Thoracic aorta (tissue), 2 donors: ENCODE measurements around the gene TMCC1. TPM values are rescaled to one million over a fixed set of nuclear protein-coding genes. Genes with fewer than 3 reads are reported as not detected.

ENCODE experiments used
- ATAC-seq: fragments of 150-250 bp; one replicate; pipeline ENCODE4 v1.8.0; 2017; ENCODE audit warnings: low read depth; ENCODE audit not compliant: insufficient number of reproducible peaks, low FRiP score
- DNase-seq: peaks from one replicate; pipeline ENCODE4 v3.0.0-alpha.2; 2020; ENCODE audit warnings: low spot score
- H3K27ac ChIP-seq, 2 donors: fragments of 200-600 bp; sonication (generic); 1 replicate in 1 of 2; 2 replicates in 1 of 2; pipeline ENCODE4 v1.5.1; 2016; ENCODE audit warnings: mild to moderate bottlenecking in 2 of 2, moderate library complexity in 2 of 2
- H3K27me3 ChIP-seq: fragments of 200-600 bp; sonication (generic); replicated peaks from 2 replicates; pipeline ENCODE4 v1.6.0; 2016; ENCODE audit warnings: mild to moderate bottlenecking; ENCODE audit not compliant: insufficient read depth
- H3K36me3 ChIP-seq: fragments of 200-600 bp; sonication (generic); one replicate; pipeline ENCODE4 v1.5.1; 2016
- H3K4me1 ChIP-seq, 2 donors: fragments of 200-600 bp; sonication (generic); 1 replicate in 1 of 2; 2 replicates in 1 of 2; pipeline versions ENCODE4 v1.5.1 to v1.6.0; 2016; ENCODE audit warnings: low read depth in 2 of 2, mild to moderate bottlenecking in 1 of 2; ENCODE audit not compliant: control insufficient read depth in 1 of 2
- H3K4me3 ChIP-seq: fragments of 200-600 bp; sonication (generic); 2 replicates; pipeline ENCODE4 v1.5.1; 2016; ENCODE audit warnings: mild to moderate bottlenecking
- H3K9me3 ChIP-seq: fragments of 200-600 bp; sonication (generic); 2 replicates; pipeline ENCODE4 v1.5.1; 2016
- total RNA-seq, 2 donors: library from RNA; depleted of rRNA; stranded (reverse); fragments of >200 nt; gene quantifications; one replicate each; pipeline versions ENCODE4 v1.1.0 to v1.2.3, GENCODE V29; 2016
- TF ChIP-seq, protein P1 (sequence below): fragments of 200-600 bp; sonication (generic); IDR thresholded peaks from one replicate; pipeline ENCODE4 v1.5.1; 2019; ENCODE audit warnings: antibody characterized with exemption

The TMCC1 gene
- total RNA-seq, 2 donors from 2014 or later = 16.9 to 17.7 TPM

GRCh38 chr3:129795186-129796010, 98.1 kb downstream of the TMCC1 start:
- ATAC-seq (no peak), DNase-seq (no peak)
- Histone ChIP-seq H3K27me3 (no peaks in the 10 kb centered on the region), H3K4me3 (no peak overlapping the region), H3K4me1 (peaks cover 4 to 34% of the 10 kb centered on the region in 2 donors), H3K9me3 (no peaks in the 10 kb centered on the region), H3K27ac (no peak overlapping the region), H3K36me3 (no peaks in the 10 kb centered on the region)
- TF ChIP-seq, protein P1, sequence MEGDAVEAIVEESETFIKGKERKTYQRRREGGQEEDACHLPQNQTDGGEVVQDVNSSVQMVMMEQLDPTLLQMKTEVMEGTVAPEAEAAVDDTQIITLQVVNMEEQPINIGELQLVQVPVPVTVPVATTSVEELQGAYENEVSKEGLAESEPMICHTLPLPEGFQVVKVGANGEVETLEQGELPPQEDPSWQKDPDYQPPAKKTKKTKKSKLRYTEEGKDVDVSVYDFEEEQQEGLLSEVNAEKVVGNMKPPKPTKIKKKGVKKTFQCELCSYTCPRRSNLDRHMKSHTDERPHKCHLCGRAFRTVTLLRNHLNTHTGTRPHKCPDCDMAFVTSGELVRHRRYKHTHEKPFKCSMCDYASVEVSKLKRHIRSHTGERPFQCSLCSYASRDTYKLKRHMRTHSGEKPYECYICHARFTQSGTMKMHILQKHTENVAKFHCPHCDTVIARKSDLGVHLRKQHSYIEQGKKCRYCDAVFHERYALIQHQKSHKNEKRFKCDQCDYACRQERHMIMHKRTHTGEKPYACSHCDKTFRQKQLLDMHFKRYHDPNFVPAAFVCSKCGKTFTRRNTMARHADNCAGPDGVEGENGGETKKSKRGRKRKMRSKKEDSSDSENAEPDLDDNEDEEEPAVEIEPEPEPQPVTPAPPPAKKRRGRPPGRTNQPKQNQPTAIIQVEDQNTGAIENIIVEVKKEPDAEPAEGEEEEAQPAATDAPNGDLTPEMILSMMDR = no peak

DNA sequence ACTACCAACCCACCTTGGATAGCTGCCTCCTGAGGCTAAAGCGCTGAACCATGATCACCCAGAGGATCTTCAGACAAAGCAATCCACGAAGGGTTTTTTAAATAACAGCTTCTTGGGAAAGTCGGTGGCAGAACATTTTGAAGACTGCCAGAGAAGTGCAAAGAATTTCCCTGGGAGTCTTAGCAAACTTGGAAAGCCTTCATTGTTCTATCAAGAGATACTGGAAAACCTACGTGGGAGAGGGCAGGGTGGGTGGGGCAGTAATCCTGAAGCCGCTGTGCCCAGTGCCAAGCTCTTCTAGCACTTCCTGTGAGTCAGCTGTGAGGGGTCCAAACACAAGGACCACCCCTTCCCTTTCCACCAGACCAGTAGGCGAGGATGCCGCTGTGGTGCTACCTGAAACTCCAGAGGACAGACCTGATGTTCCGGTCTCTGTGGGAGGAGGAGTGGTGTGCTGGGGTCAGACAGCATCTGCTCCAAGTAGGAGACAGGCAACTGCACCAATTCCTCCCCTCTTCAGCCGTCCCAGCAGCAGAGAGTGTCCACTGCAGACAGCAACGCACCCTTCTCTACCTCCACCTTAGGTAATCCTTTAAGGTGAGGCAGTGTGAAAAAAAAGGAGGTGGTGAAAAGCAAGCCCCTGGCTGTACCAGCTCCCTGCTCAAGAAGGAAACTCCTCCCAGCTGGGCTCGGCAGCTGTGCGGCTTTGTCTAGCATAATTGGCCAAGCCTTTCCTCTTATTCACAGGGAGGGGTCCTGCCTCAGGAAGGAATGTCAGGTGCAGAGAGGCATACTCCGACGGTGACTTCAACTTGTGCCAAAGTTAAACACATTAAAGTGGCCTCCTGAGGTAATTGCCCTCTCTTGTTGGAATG, 99.0 kb downstream of the TMCC1 start:
- no peak overlapping the region for H3K4me3 ChIP-seq
- DNase-seq = no peak
- no peaks in the 10 kb centered on the region for H3K9me3 ChIP-seq

GRCh38 chr3:129793942-129794310, 99.6 kb downstream of the TMCC1 start:
- no peak overlapping the region for H3K4me3 ChIP-seq
- H3K36me3 ChIP-seq = no peaks in the 10 kb centered on the region
- ATAC-seq = no peak
- H3K27ac ChIP-seq = no peak overlapping the region
- H3K4me1 ChIP-seq = peaks cover 0 to 28% of the 10 kb centered on the region in 2 donors
- DNase-seq = no peak
- H3K9me3 ChIP-seq = no peaks in the 10 kb centered on the region
- TF ChIP-seq, protein P1 = no peak
- no peaks in the 10 kb centered on the region for H3K27me3 ChIP-seq

More for the DNA sequence above, 99.0 kb downstream of the TMCC1 start:
- no peaks in the 10 kb centered on the region for H3K36me3 ChIP-seq
- no peaks in the 10 kb centered on the region for H3K27me3 ChIP-seq
- peaks cover 4 to 34% of the 10 kb centered on the region in 2 donors for H3K4me1 ChIP-seq
- no peak for ATAC-seq
- TF ChIP-seq, protein P1 = no peak
- no peak overlapping the region for H3K27ac ChIP-seq

- ATAC-seq = no peak
- TF ChIP-seq, protein P1 = no peak
- DNase-seq = no peak
- Histone ChIP-seq H3K36me3 (no peaks in the 10 kb centered on the region), H3K9me3 (no peaks in the 10 kb centered on the region), H3K4me1 (peaks cover 0 to 22% of the 10 kb centered on the region in 2 donors), H3K27ac (no peak overlapping the region), H3K4me3 (no peak overlapping the region), H3K27me3 (no peaks in the 10 kb centered on the region)
Measured at GRCh38 chr3:129793319-129793718, 100.2 kb downstream of the TMCC1 start.

GRCh38 chr3:129783470-129783869, 110.0 kb downstream of the TMCC1 start:
- H3K4me1 ChIP-seq = peaks cover 0 to 17% of the 10 kb centered on the region in 2 donors
- H3K4me3 ChIP-seq = no peak overlapping the region
- no peak overlapping the region for H3K27ac ChIP-seq
- no peaks in the 10 kb centered on the region for H3K27me3 ChIP-seq
- DNase-seq = no peak
- TF ChIP-seq, protein P1 = no peak
- H3K9me3 ChIP-seq = no peaks in the 10 kb centered on the region
- no peak for ATAC-seq
- H3K36me3 ChIP-seq = no peaks in the 10 kb centered on the region
